HepG2 (cell line): ENCODE results near the gene NOTUM. TPM values are rescaled to one million over a fixed set of nuclear protein-coding genes. Genes with fewer than 3 reads are reported as not detected.

Experiments used
- ARNT ChIP-seq: fragments of 450-650 bp; IDR thresholded peaks from 2 replicates; pipeline ENCODE4 v1.6.1; 2017
- ATM ChIP-seq: fragments of 450-650 bp; IDR thresholded peaks from 2 replicates; pipeline ENCODE4 v1.7.1; 2017; ENCODE audit warnings: mild to moderate bottlenecking, borderline replicate concordance
- E2F1 ChIP-seq: sonication (generic); formaldehyde crosslinking; IDR thresholded peaks from 2 replicates; pipeline ENCODE4 v1.5.0; 2020; ENCODE audit warnings: missing genetic modification reagents
- HOXA5 ChIP-seq: sonication (generic); formaldehyde crosslinking; IDR thresholded peaks from 2 replicates; pipeline ENCODE4 v1.4.0; 2020; ENCODE audit warnings: missing genetic modification reagents
- IRF9 ChIP-seq: sonication (generic); formaldehyde crosslinking; IDR thresholded peaks from 2 replicates; pipeline ENCODE4 v1.8.0; 2022; ENCODE audit warnings: missing genetic modification reagents, mild to moderate bottlenecking, borderline replicate concordance
- MZF1 ChIP-seq: sonication (generic); formaldehyde crosslinking; IDR thresholded peaks from 2 replicates; pipeline ENCODE4 v1.8.1; 2023; ENCODE audit warnings: mild to moderate bottlenecking, missing genetic modification reagents, borderline replicate concordance
- NFRKB ChIP-seq: fragments of 450-650 bp; IDR thresholded peaks from 2 replicates; pipeline ENCODE4 v1.6.1; 2017
- SAFB2 ChIP-seq: sonication (generic); formaldehyde crosslinking; IDR thresholded peaks from 2 replicates; pipeline ENCODE4 v1.5.1; 2020; ENCODE audit warnings: missing genetic modification reagents, low read depth, mild to moderate bottlenecking, borderline replicate concordance
- SATB2 ChIP-seq: sonication (generic); formaldehyde crosslinking; IDR thresholded peaks from 2 replicates; pipeline ENCODE4 v1.5.0; 2020; ENCODE audit warnings: missing genetic modification reagents
- SP4 ChIP-seq: sonication (generic); formaldehyde crosslinking; IDR thresholded peaks from 2 replicates; pipeline ENCODE4 v1.8.1; 2023; ENCODE audit warnings: mild to moderate bottlenecking, missing genetic modification reagents
- ZBTB44 ChIP-seq: sonication (generic); formaldehyde crosslinking; IDR thresholded peaks from 2 replicates; pipeline ENCODE4 v1.4.0; 2020; ENCODE audit warnings: missing genetic modification reagents
- ZNF160 ChIP-seq: sonication (generic); formaldehyde crosslinking; IDR thresholded peaks from 2 replicates; pipeline ENCODE4 v1.8.0; 2022; ENCODE audit warnings: mild to moderate bottlenecking, inconsistent platforms, missing genetic modification reagents
- ZNF230 ChIP-seq: sonication (generic); formaldehyde crosslinking; IDR thresholded peaks from 2 replicates; pipeline ENCODE4 v1.4.0; 2020; ENCODE audit warnings: mild to moderate bottlenecking, missing genetic modification reagents
- ZNF577 ChIP-seq: sonication (generic); formaldehyde crosslinking; IDR thresholded peaks from 2 replicates; pipeline ENCODE4 v1.4.0; 2020; ENCODE audit warnings: mild to moderate bottlenecking, low read depth, missing genetic modification reagents, borderline replicate concordance
- ZNF616 ChIP-seq: sonication (generic); formaldehyde crosslinking; IDR thresholded peaks from 2 replicates; pipeline ENCODE4 v1.5.0; 2020; ENCODE audit warnings: low read depth, mild to moderate bottlenecking, missing genetic modification reagents
- ZNF747 ChIP-seq: sonication (generic); formaldehyde crosslinking; IDR thresholded peaks from 2 replicates; pipeline ENCODE4 v1.8.1; 2023; ENCODE audit warnings: missing genetic modification reagents, mild to moderate bottlenecking, borderline replicate concordance
- ZNF83 ChIP-seq: sonication (generic); formaldehyde crosslinking; IDR thresholded peaks from 2 replicates; pipeline ENCODE4 v1.4.0; 2020; ENCODE audit warnings: missing genetic modification reagents, mild to moderate bottlenecking, borderline replicate concordance
- polyA plus RNA-seq, 8 experiments: library from polyadenylated mRNA; depleted of rRNA in 3 of 8; stranded (reverse) in 7 of 8; unstranded in 1 of 8; fragments of >200 nt; fragmentation: Illumina TruSeq in 4 of 8; extraction: Trizol in 4 of 8; gene quantifications; 2 replicates each; pipeline versions ENCODE4 v1.2.1 to v1.2.3, GENCODE V29; 2011 to 2016; ENCODE audit warnings: low read depth in 4 of 8, missing spikeins in 1 of 8, mixed read lengths in 1 of 8; ENCODE audit not compliant: insufficient read depth in 1 of 8
- total RNA-seq, 5 experiments: library from RNA; depleted of rRNA; stranded (reverse); fragments of >200 nt; fragmentation: Illumina TruSeq; extraction: Trizol; gene quantifications; 2 replicates each; pipeline ENCODE4 v1.2.3, GENCODE V29; 2016; ENCODE audit warnings: low read depth in 1 of 5
- TF ChIP-seq, protein P1 (sequence below): sonication (generic); formaldehyde crosslinking; IDR thresholded peaks from 2 replicates; pipeline ENCODE4 v1.5.0; 2020; ENCODE audit warnings: mild to moderate bottlenecking, missing genetic modification reagents, borderline replicate concordance
- TF ChIP-seq, protein P2 (sequence below): IDR thresholded peaks from 2 replicates; pipeline ENCODE4 v1.6.1; 2016; ENCODE audit warnings: low read depth

Gene NOTUM
- total and polyA plus RNA-seq, 2 of the 13 experiments (the other 11 are each of a cell fraction or from before 2014, with no cell fraction given) = 150 to 160 TPM

GRCh38 chr17:82003411-82004381, 42.7 kb upstream of the NOTUM start (continued):
- no peak for TF ChIP-seq E2F1
- TF ChIP-seq ZNF577 = no peak
- peak; percentile 52; the same call in 1 of the 2 replicates for TF ChIP-seq ZNF160 (CRISPR knock-in tag)
- TF ChIP-seq NFRKB = no peak
- TF ChIP-seq ZNF230 (CRISPR knock-in tag) = no peak
- no peak for TF ChIP-seq ATM
- TF ChIP-seq MZF1 = no peak
- TF ChIP-seq, protein P1, sequence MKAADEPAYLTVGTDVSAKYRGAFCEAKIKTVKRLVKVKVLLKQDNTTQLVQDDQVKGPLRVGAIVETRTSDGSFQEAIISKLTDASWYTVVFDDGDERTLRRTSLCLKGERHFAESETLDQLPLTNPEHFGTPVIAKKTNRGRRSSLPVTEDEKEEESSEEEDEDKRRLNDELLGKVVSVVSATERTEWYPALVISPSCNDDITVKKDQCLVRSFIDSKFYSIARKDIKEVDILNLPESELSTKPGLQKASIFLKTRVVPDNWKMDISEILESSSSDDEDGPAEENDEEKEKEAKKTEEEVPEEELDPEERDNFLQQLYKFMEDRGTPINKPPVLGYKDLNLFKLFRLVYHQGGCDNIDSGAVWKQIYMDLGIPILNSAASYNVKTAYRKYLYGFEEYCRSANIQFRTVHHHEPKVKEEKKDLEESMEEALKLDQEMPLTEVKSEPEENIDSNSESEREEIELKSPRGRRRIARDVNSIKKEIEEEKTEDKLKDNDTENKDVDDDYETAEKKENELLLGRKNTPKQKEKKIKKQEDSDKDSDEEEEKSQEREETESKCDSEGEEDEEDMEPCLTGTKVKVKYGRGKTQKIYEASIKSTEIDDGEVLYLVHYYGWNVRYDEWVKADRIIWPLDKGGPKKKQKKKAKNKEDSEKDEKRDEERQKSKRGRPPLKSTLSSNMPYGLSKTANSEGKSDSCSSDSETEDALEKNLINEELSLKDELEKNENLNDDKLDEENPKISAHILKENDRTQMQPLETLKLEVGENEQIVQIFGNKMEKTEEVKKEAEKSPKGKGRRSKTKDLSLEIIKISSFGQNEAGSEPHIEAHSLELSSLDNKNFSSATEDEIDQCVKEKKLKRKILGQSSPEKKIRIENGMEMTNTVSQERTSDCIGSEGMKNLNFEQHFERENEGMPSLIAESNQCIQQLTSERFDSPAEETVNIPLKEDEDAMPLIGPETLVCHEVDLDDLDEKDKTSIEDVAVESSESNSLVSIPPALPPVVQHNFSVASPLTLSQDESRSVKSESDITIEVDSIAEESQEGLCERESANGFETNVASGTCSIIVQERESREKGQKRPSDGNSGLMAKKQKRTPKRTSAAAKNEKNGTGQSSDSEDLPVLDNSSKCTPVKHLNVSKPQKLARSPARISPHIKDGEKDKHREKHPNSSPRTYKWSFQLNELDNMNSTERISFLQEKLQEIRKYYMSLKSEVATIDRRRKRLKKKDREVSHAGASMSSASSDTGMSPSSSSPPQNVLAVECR (CRISPR knock-in tag) = peak; percentile 79; the same call in 1 of the 2 replicates
- no peak for TF ChIP-seq ZBTB44 (CRISPR knock-in tag)
- no peak for TF ChIP-seq SATB2
- TF ChIP-seq SP4 (CRISPR knock-in tag) = peak; percentile 82
- TF ChIP-seq HOXA5 (CRISPR knock-in tag) = peak; percentile 51; the same call in 1 of the 2 replicates
- TF ChIP-seq ZNF83 (CRISPR knock-in tag) = peak; percentile 87; the same call in 1 of the 2 replicates
- TF ChIP-seq ARNT = no peak
- TF ChIP-seq IRF9 = no peak; the same call in none of the 2 replicates
- peak; percentile 88; the same call in 1 of the 2 replicates for TF ChIP-seq ZNF747 (CRISPR knock-in tag)
- TF ChIP-seq, protein P2, sequence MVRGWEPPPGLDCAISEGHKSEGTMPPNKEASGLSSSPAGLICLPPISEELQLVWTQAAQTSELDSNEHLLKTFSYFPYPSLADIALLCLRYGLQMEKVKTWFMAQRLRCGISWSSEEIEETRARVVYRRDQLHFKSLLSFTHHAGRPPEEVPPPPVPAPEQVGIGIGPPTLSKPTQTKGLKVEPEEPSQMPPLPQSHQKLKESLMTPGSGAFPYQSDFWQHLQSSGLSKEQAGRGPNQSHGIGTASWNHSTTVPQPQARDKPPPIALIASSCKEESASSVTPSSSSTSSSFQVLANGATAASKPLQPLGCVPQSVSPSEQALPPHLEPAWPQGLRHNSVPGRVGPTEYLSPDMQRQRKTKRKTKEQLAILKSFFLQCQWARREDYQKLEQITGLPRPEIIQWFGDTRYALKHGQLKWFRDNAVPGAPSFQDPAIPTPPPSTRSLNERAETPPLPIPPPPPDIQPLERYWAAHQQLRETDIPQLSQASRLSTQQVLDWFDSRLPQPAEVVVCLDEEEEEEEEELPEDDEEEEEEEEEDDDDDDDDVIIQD (CRISPR knock-in tag) = peak; percentile 83
- peak; percentile 81; the same call in 1 of the 2 replicates for TF ChIP-seq SAFB2 (CRISPR knock-in tag)
- 0 out of 2 replicates have a peak, but pooled peaks have one; percentile 29 for TF ChIP-seq ZNF616 (CRISPR knock-in tag)
